ENCODE measurements around the gene ZNF438. TPM values are rescaled to one million over a fixed set of nuclear protein-coding genes. Genes with fewer than 3 reads are reported as not detected.

The ZNF438 gene
- total and polyA plus RNA-seq, 9 donors = 6.2 to 12.7 (median 7.1) TPM

GRCh38 chr10:30840395-30841050, 191.1 kb downstream of the ZNF438 start:
- 42 to 61% (median 58%) methylated on average over 6 of the region's 6 CpGs for WGBS, 3 donors
- Histone ChIP-seq H3K27ac (no peak overlapping the region), H3K9me3 (no peaks in the 10 kb centered on the region), H3K36me3 (no peaks in the 10 kb centered on the region), H3K4me3 (no peak overlapping the region), H3K27me3 (no peaks in the 10 kb centered on the region), H3K4me1 (ENCODE audit: insufficient read depth) (peaks cover 2% of the 10 kb centered on the region)
- no peak for DNase-seq
- intact Hi-C loops (cut with DNase I) = no loop called here
- no peak for TF ChIP-seq EP300 (IDR thresholded peaks at IDR 0.05)
- no peak for TF ChIP-seq POLR2A (IDR thresholded peaks at IDR 0.05)
- no peak for TF ChIP-seq CTCF (IDR thresholded peaks at IDR 0.05)

- TF ChIP-seq EP300 (IDR thresholded peaks at IDR 0.05) = no peak
- TF ChIP-seq CTCF (IDR thresholded peaks at IDR 0.05) = no peak
- no peak for TF ChIP-seq POLR2A (IDR thresholded peaks at IDR 0.05)
- intact Hi-C loops (cut with DNase I) = no loop called here
- no peaks in the 10 kb centered on the region for H3K27me3 ChIP-seq
- peaks cover 2% of the 10 kb centered on the region for H3K4me1 ChIP-seq (ENCODE audit: insufficient read depth)
- H3K9me3 ChIP-seq = no peaks in the 10 kb centered on the region
- H3K27ac ChIP-seq = no peak overlapping the region
- H3K4me3 ChIP-seq = no peak overlapping the region
- no peak for DNase-seq
- no peaks in the 10 kb centered on the region for H3K36me3 ChIP-seq
- 32 to 36% (median 34%) methylated on average over 2 of the region's 2 CpGs for WGBS, 3 donors
Measured at GRCh38 chr10:30839652-30840051, 192.0 kb downstream of the ZNF438 start.

- Histone ChIP-seq H3K4me1 (ENCODE audit: insufficient read depth) (peaks cover 10% of the 10 kb centered on the region), H3K27me3 (no peaks in the 10 kb centered on the region), H3K36me3 (no peaks in the 10 kb centered on the region), H3K9me3 (no peaks in the 10 kb centered on the region), H3K4me3 (no peak overlapping the region), H3K27ac (no peak overlapping the region)
- WGBS, 3 donors = 81 to 87% (median 82%) methylated on average over 2 of the region's 2 CpGs
- DNase-seq = no peak
- TF ChIP-seq CTCF (IDR thresholded peaks at IDR 0.05) (no peak), EP300 (IDR thresholded peaks at IDR 0.05) (no peak), POLR2A (IDR thresholded peaks at IDR 0.05) (no peak)
- intact Hi-C loops (cut with DNase I) = no loop called here
Measured at GRCh38 chr10:30836406-30836805, 195.3 kb downstream of the ZNF438 start.

GRCh38 chr10:30835146-30835545, 196.5 kb downstream of the ZNF438 start:
- intact Hi-C loops (cut with DNase I) = no loop called here
- H3K4me3 ChIP-seq = no peak overlapping the region
- H3K9me3 ChIP-seq = no peaks in the 10 kb centered on the region
- H3K27me3 ChIP-seq = no peaks in the 10 kb centered on the region
- no peak overlapping the region for H3K27ac ChIP-seq
- no peaks in the 10 kb centered on the region for H3K36me3 ChIP-seq
- TF ChIP-seq CTCF (IDR thresholded peaks at IDR 0.05) = no peak
- TF ChIP-seq EP300 (IDR thresholded peaks at IDR 0.05) = no peak
- TF ChIP-seq POLR2A (IDR thresholded peaks at IDR 0.05) = no peak
- DNase-seq = no peak
- H3K4me1 ChIP-seq (ENCODE audit: insufficient read depth) = peaks cover 10% of the 10 kb centered on the region
- 88 to 92% (median 92%) methylated on average over 12 of the region's 12 CpGs for WGBS, 3 donors
